GM12878 (cell line): ENCODE results near the gene DCTN4.

Experiments
- BCL3 ChIP-seq: IDR thresholded peaks from 2 replicates; pipeline ENCODE4 v1.6.1; 2011; ENCODE audit warnings: borderline replicate concordance, low read depth, mild to moderate bottlenecking, moderate library complexity, low read length; ENCODE audit not compliant: insufficient read depth, poor library complexity, severe bottlenecking
- BMI1 ChIP-seq: fragments of 450-650 bp; IDR thresholded peaks from 2 replicates; pipeline ENCODE4 v1.6.1; 2016; ENCODE audit warnings: mild to moderate bottlenecking, moderate library complexity, borderline replicate concordance
- CTCF ChIP-seq, 3 experiments: IDR thresholded peaks in 2 of 3; conservative IDR thresholded peaks in 1 of 3; 2 replicates each; pipeline ENCODE4 v1.5.1; 2011; ENCODE audit warnings: low read depth in 3 of 3, low read length in 3 of 3, mild to moderate bottlenecking in 3 of 3, control low read depth in 2 of 3, moderate library complexity in 2 of 3, inconsistent platforms in 1 of 3, mixed read lengths in 1 of 3; ENCODE audit not compliant: control insufficient read depth in 2 of 3, insufficient read depth in 1 of 3; ENCODE audit errors: extremely low read depth in 1 of 3
- JUNB ChIP-seq: IDR thresholded peaks from 2 replicates; pipeline ENCODE4 v1.6.1; 2016; ENCODE audit warnings: antibody characterized with exemption, mild to moderate bottlenecking
- POLR2A ChIP-seq: IDR thresholded peaks from 2 replicates; pipeline ENCODE4 v1.6.1; 2011; ENCODE audit warnings: low read depth, mild to moderate bottlenecking, low read length
- ZNF24 ChIP-seq: fragments of 450-650 bp; IDR thresholded peaks from 2 replicates; pipeline ENCODE4 v1.6.1; 2017; ENCODE audit warnings: antibody characterized with exemption, mild to moderate bottlenecking
- ZNF622 ChIP-seq: fragments of 450-650 bp; IDR thresholded peaks from 2 replicates; pipeline ENCODE4 v1.6.1; 2017; ENCODE audit warnings: mild to moderate bottlenecking, inconsistent platforms

GRCh38 chr5:150672884-150673275, 85.9 kb downstream of the DCTN4 start:
- no peak for TF ChIP-seq POLR2A
- no peak for TF ChIP-seq BMI1
- no peak for TF ChIP-seq CTCF (IDR thresholded peaks at IDR 0.05 in 2 of 3, conservative IDR thresholded peaks at IDR 0.05 in 1 of 3; ENCODE audit: control insufficient read depth in 2 of 3, extremely low read depth in 1 of 3, insufficient read depth in 1 of 3, low read depth in 3 of 3, low read length in 3 of 3)
- no peak for TF ChIP-seq ZNF622
- no peak for TF ChIP-seq BCL3
- no peak for TF ChIP-seq ZNF24
- TF ChIP-seq JUNB = no peak
